Ovary (tissue), 3 donors: Measurements from ENCODE around the gene TRIM66.

ENCODE experiments used
- EP300 ChIP-seq: sonication (generic); formaldehyde crosslinking; IDR thresholded peaks from one replicate; pipeline ENCODE4 v1.6.1; 2017; ENCODE audit warnings: antibody characterized with exemption
- TF ChIP-seq, protein P1 (sequence below), 3 donors: fragments of 450-650 bp in 2 of 3; fragments of 200-600 bp in 1 of 3; IDR thresholded peaks; one replicate each; pipeline versions ENCODE4 v1.5.1 to v1.8.0; 2016 to 2022; ENCODE audit warnings: antibody characterized with exemption in 3 of 3, mild to moderate bottlenecking in 1 of 3
- donor health status: DM: no; HTN: no; CAD: no.

GRCh38 chr11:8698917-8699441 lies 16.5 kb upstream of the TRIM66 start:
- TF ChIP-seq, protein P1, sequence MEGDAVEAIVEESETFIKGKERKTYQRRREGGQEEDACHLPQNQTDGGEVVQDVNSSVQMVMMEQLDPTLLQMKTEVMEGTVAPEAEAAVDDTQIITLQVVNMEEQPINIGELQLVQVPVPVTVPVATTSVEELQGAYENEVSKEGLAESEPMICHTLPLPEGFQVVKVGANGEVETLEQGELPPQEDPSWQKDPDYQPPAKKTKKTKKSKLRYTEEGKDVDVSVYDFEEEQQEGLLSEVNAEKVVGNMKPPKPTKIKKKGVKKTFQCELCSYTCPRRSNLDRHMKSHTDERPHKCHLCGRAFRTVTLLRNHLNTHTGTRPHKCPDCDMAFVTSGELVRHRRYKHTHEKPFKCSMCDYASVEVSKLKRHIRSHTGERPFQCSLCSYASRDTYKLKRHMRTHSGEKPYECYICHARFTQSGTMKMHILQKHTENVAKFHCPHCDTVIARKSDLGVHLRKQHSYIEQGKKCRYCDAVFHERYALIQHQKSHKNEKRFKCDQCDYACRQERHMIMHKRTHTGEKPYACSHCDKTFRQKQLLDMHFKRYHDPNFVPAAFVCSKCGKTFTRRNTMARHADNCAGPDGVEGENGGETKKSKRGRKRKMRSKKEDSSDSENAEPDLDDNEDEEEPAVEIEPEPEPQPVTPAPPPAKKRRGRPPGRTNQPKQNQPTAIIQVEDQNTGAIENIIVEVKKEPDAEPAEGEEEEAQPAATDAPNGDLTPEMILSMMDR (IDR thresholded peaks at IDR 0.05) = no peak
- TF ChIP-seq EP300 = no peak
